Aorta (tissue), 5 donors: ENCODE measurements around the gene BMP10. TPM values are rescaled to one million over a fixed set of nuclear protein-coding genes. Genes with fewer than 3 reads are reported as not detected.
A peak's percentile ranks its signal among the peaks of the same experiment; 100 is the strongest.

Source experiments
- ATAC-seq: fragments of 200-7000 bp; cut with Tn5 transposase; one replicate; pipeline ENCODE4 v1.9.1; 2022; ENCODE audit warnings: moderate library complexity; ENCODE audit not compliant: low FRiP score
- DNase-seq, 2 donors: peaks; one replicate each; pipeline ENCODE4 v3.0.0-alpha.2; 2020
- H3K27ac ChIP-seq, 2 donors: one replicate each; pipeline ENCODE4 v1.5.1; 2013; ENCODE audit warnings: low read length in 2 of 2, mild to moderate bottlenecking in 2 of 2, moderate library complexity in 2 of 2, control low read depth in 1 of 2, inconsistent platforms in 1 of 2, low read depth in 1 of 2
- H3K27me3 ChIP-seq, 2 donors: one replicate each; pipeline ENCODE4 v1.6.1; 2013; ENCODE audit warnings: control low read depth in 1 of 2, low read length in 1 of 2, mild to moderate bottlenecking in 1 of 2, moderate library complexity in 1 of 2; ENCODE audit not compliant: insufficient read depth in 2 of 2, control insufficient read depth in 1 of 2
- H3K36me3 ChIP-seq, 2 donors: one replicate each; pipeline ENCODE4 v1.6.1; 2013; ENCODE audit warnings: control low read depth in 1 of 2, low read length in 1 of 2, mild to moderate bottlenecking in 1 of 2; ENCODE audit not compliant: insufficient read depth in 2 of 2, control insufficient read depth in 1 of 2
- H3K4me1 ChIP-seq, 2 donors: one replicate each; pipeline ENCODE4 v1.6.1; 2013; ENCODE audit warnings: low read length in 2 of 2, control low read depth in 1 of 2, mild to moderate bottlenecking in 1 of 2, moderate library complexity in 1 of 2; ENCODE audit not compliant: insufficient read depth in 2 of 2, control insufficient read depth in 1 of 2
- H3K4me3 ChIP-seq, 2 donors: one replicate each; pipeline ENCODE4 v1.5.1; 2013; ENCODE audit warnings: low read length in 2 of 2, control low read depth in 1 of 2, mild to moderate bottlenecking in 1 of 2
- H3K9me3 ChIP-seq: one replicate; pipeline ENCODE4 v1.6.1; 2013; ENCODE audit warnings: mild to moderate bottlenecking, low read length; ENCODE audit not compliant: control insufficient read depth
- WGBS, 2 donors: extraction: QIAGEN DNeasy Blood & Tissue Kit; methylation state at CpG; one replicate each; pipeline ENCODE4 v1.1.7; 2013; 5-methylcytosine and 5-hydroxymethylcytosine counted together
- intact Hi-C, 2 donors: fragments of 100-400 bp; cut with DNase I; formaldehyde crosslinking; loops; one replicate each; pipeline versions ENCODE4 v1.14.2 to v1.15.0; 2022
- polyA plus RNA-seq, 2 donors: library from polyadenylated mRNA; stranded (reverse); fragments of 200-250 nt; gene quantifications; one replicate each; pipeline ENCODE4 v1.2.3, GENCODE V29; 2013
- total RNA-seq, 2 donors: library from RNA; stranded (reverse); fragmentation: NEBNext Ultra II Directional; extraction: Animal tissue kit (Norgen Biotek cat#: 25700); gene quantifications; one replicate each; pipeline ENCODE4 v1.2.1, GENCODE V29; 2021
- donor health status: healthy with polysubstance abuse.
- donor health status: Bipolar disorder and iron deficiency.
- donor health status: DM: no; HTN: no; CAD: no.
- donor health status: DM: no; HTN: no; CAD: no.
- donor health status: DM: yes; HTN: yes; CAD: no.

BMP10 gene
- total and polyA plus RNA-seq, 4 donors = not detected

- Histone ChIP-seq H3K9me3 (no peaks in the 10 kb centered on the region), H3K36me3 (no peaks in the 10 kb centered on the region), H3K27ac (no peak overlapping the region), H3K4me3 (no peak overlapping the region), H3K27me3 (no peaks in the 10 kb centered on the region), H3K4me1 (no peaks in the 10 kb centered on the region)
- ATAC-seq = peak; percentile 69
- WGBS, 2 donors = 82 to 86% methylated on average over 15 of the region's 15 CpGs
- intact Hi-C loops = loop anchor here in 1 of 2 donors (5.0 kb wide), 1 partner anchor 70 kb away; no protein-coding TSS in a partner anchor
- peak; percentile 81 to 89 for DNase-seq
These were observed 33.9 kb downstream of the BMP10 start for GRCh38 chr2:68837164-68837860.

- ATAC-seq (no peak), DNase-seq (peak in 1 of 2 donors; percentile 61)
- Histone ChIP-seq H3K4me1 (peaks cover 0 to 2% of the 10 kb centered on the region in 2 donors), H3K9me3 (no peaks in the 10 kb centered on the region), H3K27me3 (no peaks in the 10 kb centered on the region), H3K4me3 (no peak overlapping the region), H3K36me3 (no peaks in the 10 kb centered on the region), H3K27ac (no peak overlapping the region)
- intact Hi-C loops = loop anchor here in 1 of 2 donors (5.0 kb wide), 1 partner anchor 72 kb away; no protein-coding TSS in a partner anchor
- WGBS, 2 donors = 86 to 90% methylated on average over 1 of the region's 1 CpG
These were observed 35.6 kb downstream of the BMP10 start for GRCh38 chr2:68835621-68836020.

- DNase-seq = no peak
- intact Hi-C loops = loop anchor here (5.0 kb wide), 3 partner anchors 63 to 83 kb away; no protein-coding TSS in a partner anchor
These were observed 36.3 kb downstream of the BMP10 start for GRCh38 chr2:68834737-68835376.

GRCh38 chr2:68833162-68833561 lies 38.0 kb downstream of the BMP10 start:
- 97 to 98% methylated on average over 2 of the region's 2 CpGs for WGBS, 2 donors
- no peak for ATAC-seq
- intact Hi-C loops = loop anchor here (2.0 to 5.0 kb wide), 4 partner anchors 61 to 81 kb away; no protein-coding TSS in a partner anchor

More at GRCh38 chr2:68834737-68835376, 36.3 kb downstream of the BMP10 start:
- H3K9me3 ChIP-seq = no peaks in the 10 kb centered on the region
- H3K36me3 ChIP-seq = no peaks in the 10 kb centered on the region
- no peaks in the 10 kb centered on the region for H3K27me3 ChIP-seq
- peaks cover 0 to 2% of the 10 kb centered on the region in 2 donors for H3K4me1 ChIP-seq
- 84 to 88% methylated on average over 6 of the region's 6 CpGs for WGBS, 2 donors
- ATAC-seq = no peak
- H3K4me3 ChIP-seq = no peak overlapping the region
- no peak overlapping the region for H3K27ac ChIP-seq

GRCh38 chr2:68832233-68832869 lies 38.8 kb downstream of the BMP10 start:
- DNase-seq (peak; percentile 85 to 90), ATAC-seq (peak; percentile 82)
- no peaks in the 10 kb centered on the region for H3K36me3 ChIP-seq
- no peak overlapping the region for H3K4me3 ChIP-seq
- peaks cover 5 to 6% of the 10 kb centered on the region in 2 donors for H3K4me1 ChIP-seq
- H3K27me3 ChIP-seq = no peaks in the 10 kb centered on the region
- no peaks in the 10 kb centered on the region for H3K9me3 ChIP-seq
- peak overlapping the region; percentile 86 to 91 for H3K27ac ChIP-seq
- WGBS, 2 donors = 19 to 29% methylated on average over 8 of the region's 8 CpGs
- intact Hi-C loops = loop anchor here (2.0 to 5.0 kb wide), 4 partner anchors 60 to 80 kb away; no protein-coding TSS in a partner anchor

More at GRCh38 chr2:68833162-68833561, 38.0 kb downstream of the BMP10 start:
- Histone ChIP-seq H3K4me3 (no peak overlapping the region), H3K36me3 (no peaks in the 10 kb centered on the region), H3K27ac (peak overlapping the region in 1 of 2 donors; percentile 91), H3K4me1 (peaks cover 5 to 6% of the 10 kb centered on the region in 2 donors), H3K9me3 (no peaks in the 10 kb centered on the region), H3K27me3 (no peaks in the 10 kb centered on the region)
- no peak for DNase-seq

GRCh38 chr2:68831686-68832232 lies 39.4 kb downstream of the BMP10 start:
- Histone ChIP-seq H3K4me1 (peaks cover 5 to 6% of the 10 kb centered on the region in 2 donors), H3K4me3 (no peak overlapping the region), H3K27ac (peak overlapping the region; percentile 86 to 91), H3K9me3 (no peaks in the 10 kb centered on the region), H3K36me3 (no peaks in the 10 kb centered on the region), H3K27me3 (no peaks in the 10 kb centered on the region)
- DNase-seq (no peak), ATAC-seq (peak; percentile 47)
- WGBS, 2 donors = 11 to 17% methylated on average over 3 of the region's 3 CpGs
- intact Hi-C loops = loop anchor here (2.0 to 5.0 kb wide), 4 partner anchors 59 to 79 kb away; no protein-coding TSS in a partner anchor

- no peak overlapping the region for H3K4me3 ChIP-seq
- H3K36me3 ChIP-seq = no peaks in the 10 kb centered on the region
- peak overlapping the region; percentile 59 to 88 for H3K27ac ChIP-seq
- H3K9me3 ChIP-seq = no peaks in the 10 kb centered on the region
- ATAC-seq = no peak
- H3K27me3 ChIP-seq = no peaks in the 10 kb centered on the region
- DNase-seq = no peak
- peaks cover 6 to 7% of the 10 kb centered on the region in 2 donors for H3K4me1 ChIP-seq
- intact Hi-C loops = loop anchor here (5.0 to 10.0 kb wide), 4 partner anchors 57 to 575 kb away; partner anchors contain the start of gene PPP3R1 (in 1 of the 2)
- WGBS, 2 donors = 38 to 58% methylated on average over 2 of the region's 2 CpGs
These were observed 41.4 kb downstream of the BMP10 start for GRCh38 chr2:68829749-68830148.
